WI38 (cell line): ENCODE measurements around the gene BLOC1S3.

ENCODE experiments used
- H3K4me3 ChIP-seq: 2 replicates; pipeline ENCODE4 v1.5.1; 2011; ENCODE audit warnings: low read depth, mild to moderate bottlenecking, control low read depth, low read length
- CTCF ChIP-seq: IDR thresholded peaks from 2 replicates; pipeline ENCODE4 v1.5.1; 2012; ENCODE audit warnings: low read depth, mild to moderate bottlenecking, control low read depth, low read length

The BLOC1S3 gene

GRCh38 chr19:45177817-45178261 is 745 bp upstream of the BLOC1S3 start, which contains the start of gene TRAPPC6A:
TSS of gene TRAPPC6A (minus strand) at chr19:45178237. CDS start at chr19:45178218, 19 bp downstream.
- peak within 1 kb of the TSS; percentile 84 for H3K4me3 ChIP-seq
- TF ChIP-seq CTCF: no peak

GRCh38 chr19:45179072-45179891 is 698 bp downstream of the BLOC1S3 start:
- H3K4me3 ChIP-seq: peak overlapping the region; percentile 84
- no peak for TF ChIP-seq CTCF

GRCh38 chr19:45179892-45180370 is 1.3 kb downstream of the BLOC1S3 start:
- peak overlapping the region; percentile 84 for H3K4me3 ChIP-seq
- TF ChIP-seq CTCF: no peak

- TF ChIP-seq CTCF: no peak
- H3K4me3 ChIP-seq: no peak overlapping the region
These were observed 2.4 kb downstream of the BLOC1S3 start for GRCh38 chr19:45180936-45181335.

GRCh38 chr19:45182758-45183157 is 4.2 kb downstream of the BLOC1S3 start:
- H3K4me3 ChIP-seq: no peak overlapping the region
- no peak for TF ChIP-seq CTCF

- no peak for TF ChIP-seq CTCF
These were observed 5.5 kb downstream of the BLOC1S3 start for GRCh38 chr19:45184115-45184514.

More at GRCh38 chr19:45184115-45184514, 5.5 kb downstream of the BLOC1S3 start:
- H3K4me3 ChIP-seq: no peak overlapping the region
